ENCODE measurements around the gene SLC17A1. TPM values are rescaled to one million over a fixed set of nuclear protein-coding genes. Genes with fewer than 3 reads are reported as not detected.

SLC17A1 gene
- total RNA-seq, 2 experiments from 2014 or later = not detected

DNA sequence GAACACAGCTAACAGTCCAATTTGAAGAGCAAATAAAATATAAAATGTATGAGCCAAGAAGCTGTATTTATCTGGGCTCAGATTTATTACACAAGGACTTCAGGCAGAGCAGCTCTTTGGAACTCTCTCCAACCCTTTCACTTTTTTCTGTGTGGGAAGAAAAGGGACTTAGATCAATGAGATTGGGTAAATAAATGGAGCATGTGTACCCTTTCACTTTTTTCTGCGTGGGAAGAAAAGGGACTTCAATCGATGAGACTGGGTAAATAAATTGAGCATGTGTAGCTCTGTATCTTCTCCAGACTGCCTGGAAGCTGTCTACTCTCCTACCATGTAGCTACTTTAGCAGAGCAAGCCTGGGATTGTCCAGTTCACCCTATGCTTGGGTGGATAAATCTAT lies 31.5 kb upstream of the SLC17A1 start:
- CTCF ChIA-PET = interaction anchor here (0.7 kb wide), 1 partner anchor 141 kb away, joined by 5 read pairs; no protein-coding TSS in a partner anchor
- H3K4me3 Mint-ChIP-seq = no peak overlapping the region

DNA sequence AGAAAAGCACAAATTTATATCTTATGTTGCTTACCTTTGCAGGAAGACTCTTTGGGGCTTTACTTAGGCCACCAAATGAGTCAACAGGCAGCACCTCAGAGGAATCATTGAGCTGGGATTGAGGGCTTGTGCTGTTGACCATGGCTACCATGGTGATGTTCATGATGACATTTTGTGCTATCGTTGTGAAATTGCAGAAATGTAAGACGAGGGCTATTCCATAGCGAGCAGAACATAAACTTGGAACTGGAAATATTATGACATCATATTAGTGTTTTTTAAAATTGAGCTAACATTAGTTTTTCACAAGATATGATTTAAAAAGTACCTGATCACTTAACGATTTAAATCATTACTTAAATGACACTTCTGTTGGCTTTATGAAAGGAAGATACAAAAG lies 30.3 kb upstream of the SLC17A1 start:
- CTCF ChIA-PET = no interaction called here
- peaks cover 13% of the 10 kb centered on the region for H3K4me1 Mint-ChIP-seq (ENCODE audit: low read depth)

More for the DNA sequence above, 31.5 kb upstream of the SLC17A1 start:
- no peaks in the 10 kb centered on the region for H3K36me3 Mint-ChIP-seq (ENCODE audit: low read depth)
- no peaks in the 10 kb centered on the region for H3K9me3 Mint-ChIP-seq
- peaks cover 3% of the 10 kb centered on the region for H3K27me3 Mint-ChIP-seq (ENCODE audit: low read depth)
- DNase-seq = no peak
- H3K4me1 Mint-ChIP-seq (ENCODE audit: low read depth) = peaks cover 13% of the 10 kb centered on the region
- H3K27ac Mint-ChIP-seq = no peak overlapping the region
- intact Hi-C loops (cut with micrococcal nuclease) = no loop called here

DNA sequence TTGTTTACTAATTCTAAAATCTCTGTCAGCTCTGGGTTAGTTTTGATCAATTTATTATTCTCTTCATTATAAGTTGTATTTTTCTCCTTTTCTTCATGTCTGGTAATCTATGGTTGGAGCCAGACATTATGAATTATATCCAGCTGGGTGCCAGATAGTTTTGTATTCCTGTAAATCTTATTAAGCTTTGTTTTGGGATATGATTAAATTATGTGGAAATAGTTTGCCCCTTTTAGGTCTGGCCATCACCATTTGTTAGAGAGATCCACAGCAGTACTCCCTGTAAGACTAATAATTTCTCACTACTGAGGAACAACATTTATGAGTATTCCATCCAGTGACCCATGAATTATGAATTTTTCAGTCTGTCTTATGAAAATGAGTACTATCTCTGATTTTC lies 20.9 kb upstream of the SLC17A1 start:
- intact Hi-C loops (cut with micrococcal nuclease) = no loop called here
- CTCF ChIA-PET = no interaction called here

More for the DNA sequence above, 30.3 kb upstream of the SLC17A1 start:
- DNase-seq = no peak
- intact Hi-C loops (cut with micrococcal nuclease) = no loop called here
- no peaks in the 10 kb centered on the region for H3K9me3 Mint-ChIP-seq
- H3K27me3 Mint-ChIP-seq (ENCODE audit: low read depth) = peaks cover 3% of the 10 kb centered on the region
- no peaks in the 10 kb centered on the region for H3K36me3 Mint-ChIP-seq (ENCODE audit: low read depth)
- no peak overlapping the region for H3K4me3 Mint-ChIP-seq
- no peak overlapping the region for H3K27ac Mint-ChIP-seq

DNA sequence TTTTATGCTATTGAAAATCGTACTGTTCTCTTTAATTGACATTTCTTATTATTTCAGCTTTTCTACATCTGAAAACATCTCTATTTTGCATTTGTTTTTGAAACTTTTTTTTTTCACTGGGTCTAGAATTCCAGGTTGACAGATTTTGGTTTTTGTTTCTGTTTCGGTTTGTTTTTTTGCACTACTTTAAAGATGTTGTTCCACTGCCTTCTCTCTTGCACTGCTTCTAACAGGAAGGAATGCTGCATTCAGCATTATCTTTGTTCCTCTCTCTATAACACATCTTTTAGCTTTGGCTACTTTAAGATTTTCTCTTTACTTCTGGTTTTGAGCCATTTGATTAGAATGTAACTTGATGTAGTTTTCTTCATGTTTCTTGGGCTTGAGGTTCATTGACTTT lies 20.1 kb upstream of the SLC17A1 start:
- Mint-ChIP-seq H3K27ac (no peak overlapping the region), H3K36me3 (ENCODE audit: low read depth) (no peaks in the 10 kb centered on the region), H3K9me3 (no peaks in the 10 kb centered on the region), H3K4me3 (no peak overlapping the region), H3K4me1 (ENCODE audit: low read depth) (peaks cover 7% of the 10 kb centered on the region), H3K27me3 (ENCODE audit: low read depth) (peaks cover 8% of the 10 kb centered on the region)
- no peak for DNase-seq
- CTCF ChIA-PET = no interaction called here
- intact Hi-C loops (cut with micrococcal nuclease) = no loop called here

More for the DNA sequence above, 20.9 kb upstream of the SLC17A1 start:
- Mint-ChIP-seq H3K9me3 (no peaks in the 10 kb centered on the region), H3K27ac (no peak overlapping the region), H3K4me3 (no peak overlapping the region), H3K36me3 (ENCODE audit: low read depth) (no peaks in the 10 kb centered on the region), H3K27me3 (ENCODE audit: low read depth) (peaks cover 5% of the 10 kb centered on the region), H3K4me1 (ENCODE audit: low read depth) (peaks cover 7% of the 10 kb centered on the region)
- no peak for DNase-seq

DNA sequence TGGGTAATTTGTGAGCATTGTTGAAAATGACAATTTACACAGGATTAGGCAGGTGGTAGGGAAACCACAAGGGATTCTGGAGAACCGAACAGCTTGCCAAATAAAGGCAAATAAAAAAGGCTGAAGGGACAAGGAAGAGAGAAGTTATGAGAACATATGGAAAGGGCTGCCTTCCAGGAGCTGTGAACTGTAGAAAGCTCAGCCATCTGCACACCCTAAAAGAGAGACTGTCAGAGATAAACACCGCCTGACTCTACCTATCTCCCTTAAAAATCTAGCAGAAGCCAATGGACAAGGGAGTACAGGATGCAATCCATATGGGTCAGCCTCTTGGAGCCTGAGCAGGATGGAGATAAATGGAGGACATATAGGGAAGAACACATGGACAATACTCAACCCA lies 12.7 kb upstream of the SLC17A1 start:
- CTCF ChIA-PET = no interaction called here
- H3K36me3 Mint-ChIP-seq (ENCODE audit: low read depth) = no peaks in the 10 kb centered on the region
- H3K27ac Mint-ChIP-seq = no peak overlapping the region
- no peaks in the 10 kb centered on the region for H3K4me1 Mint-ChIP-seq (ENCODE audit: low read depth)
- H3K27me3 Mint-ChIP-seq (ENCODE audit: low read depth) = peaks cover 13% of the 10 kb centered on the region
- no peak for DNase-seq
- no peak overlapping the region for H3K4me3 Mint-ChIP-seq
- H3K9me3 Mint-ChIP-seq = no peaks in the 10 kb centered on the region
- intact Hi-C loops (cut with micrococcal nuclease) = no loop called here

DNA sequence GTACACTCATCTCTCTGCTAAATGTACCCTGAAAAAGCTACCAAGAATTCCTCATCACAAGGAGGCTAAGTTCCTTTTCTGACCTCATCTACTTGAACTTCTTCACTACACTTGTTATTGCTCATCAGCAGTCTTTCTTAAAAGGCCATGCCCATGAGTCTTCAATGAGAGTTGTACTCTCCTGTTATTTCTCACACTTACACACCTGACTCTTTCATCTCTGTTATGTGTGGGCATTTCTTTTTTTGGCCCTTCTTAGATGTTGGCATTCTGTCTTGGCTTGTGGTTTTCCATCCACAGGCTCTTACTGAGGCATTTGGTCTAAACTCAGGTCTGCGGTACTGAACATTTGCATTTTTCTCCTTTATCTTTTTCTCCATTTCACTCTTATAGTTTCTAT lies 10.7 kb upstream of the SLC17A1 start:
- Mint-ChIP-seq H3K36me3 (ENCODE audit: low read depth) (no peaks in the 10 kb centered on the region), H3K27ac (no peak overlapping the region), H3K27me3 (ENCODE audit: low read depth) (peaks cover 8% of the 10 kb centered on the region), H3K4me1 (ENCODE audit: low read depth) (no peaks in the 10 kb centered on the region), H3K4me3 (no peak overlapping the region), H3K9me3 (no peaks in the 10 kb centered on the region)
- CTCF ChIA-PET = interaction anchor here (0.7 to 1.0 kb wide), 2 partner anchors 54 to 91 kb away, joined by 3 to 5 read pairs; no protein-coding TSS in a partner anchor
- intact Hi-C loops (cut with micrococcal nuclease) = loop anchor here (1.0 kb wide), 1 partner anchor 704 kb away; no protein-coding TSS in a partner anchor
- no peak for DNase-seq

DNA sequence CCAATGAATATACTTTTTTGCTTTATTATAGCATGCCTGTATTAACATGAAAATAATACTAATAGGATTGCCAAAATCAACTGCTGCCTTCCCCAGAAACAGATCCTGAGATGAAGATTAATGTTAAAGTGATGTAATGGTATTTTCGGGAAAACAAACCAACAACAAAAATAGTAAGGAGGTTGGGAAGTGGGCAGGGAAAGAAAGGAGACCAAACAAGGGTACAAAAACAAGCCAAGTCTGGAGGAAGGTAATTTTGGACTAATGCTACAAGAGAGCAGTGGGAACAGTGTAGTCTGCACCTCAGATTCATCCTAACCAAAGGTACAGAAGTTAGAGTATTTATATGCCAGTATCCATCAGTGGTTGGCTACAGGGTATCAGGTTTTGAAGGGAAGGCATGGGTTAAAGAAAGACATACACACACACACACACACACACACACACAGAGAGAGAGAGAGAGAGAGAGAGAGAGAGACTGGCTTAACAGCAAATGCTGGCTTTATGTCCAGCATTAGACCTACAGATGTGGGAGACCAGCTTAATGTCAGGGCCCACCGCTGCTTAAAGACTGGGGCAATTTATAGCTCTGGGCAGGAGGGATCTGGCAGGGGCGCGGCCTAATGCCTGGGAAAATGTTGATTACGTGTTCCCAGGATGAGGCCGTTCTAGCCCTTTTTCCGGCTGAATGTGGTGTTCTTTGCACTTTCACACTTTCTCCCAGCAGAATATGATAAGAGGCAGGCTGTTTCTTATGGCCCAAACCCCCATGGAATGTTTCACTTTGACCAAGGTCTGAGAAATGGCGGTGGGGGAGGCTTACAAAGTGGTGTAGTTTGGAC lies 3.8 kb upstream of the SLC17A1 start:
- H3K36me3 Mint-ChIP-seq (ENCODE audit: low read depth) = no peaks in the 10 kb centered on the region
- H3K4me3 Mint-ChIP-seq = no peak overlapping the region
- peaks cover 12% of the 10 kb centered on the region for H3K27me3 Mint-ChIP-seq (ENCODE audit: low read depth)
- no peak overlapping the region for H3K27ac Mint-ChIP-seq
- H3K4me1 Mint-ChIP-seq (ENCODE audit: low read depth) = no peaks in the 10 kb centered on the region
- no peak for DNase-seq
- intact Hi-C loops (cut with micrococcal nuclease) = no loop called here
- H3K9me3 Mint-ChIP-seq = no peaks in the 10 kb centered on the region
- CTCF ChIA-PET = interaction anchor here (0.6 kb wide), 1 partner anchor 691 kb away, joined by 3 read pairs; no protein-coding TSS in a partner anchor

DNA sequence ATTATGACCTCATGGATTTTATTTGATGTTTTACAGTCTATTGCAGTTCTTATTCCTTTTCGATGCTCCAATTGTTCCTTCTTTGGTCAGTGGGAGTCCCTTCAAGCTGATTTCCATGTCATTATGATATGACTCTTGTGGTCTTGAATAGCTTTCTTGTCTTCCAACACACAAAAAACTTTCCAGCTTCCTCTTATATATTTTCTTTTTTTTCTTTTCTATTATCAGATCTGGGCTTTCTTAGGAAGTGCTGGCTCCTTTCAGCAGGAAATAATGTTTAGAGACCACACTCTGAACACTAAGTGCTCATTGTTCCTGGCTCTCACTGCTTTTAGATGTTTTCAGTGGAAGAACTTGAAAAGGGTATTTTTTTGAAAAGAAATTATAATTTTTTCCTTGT lies 3.1 kb upstream of the SLC17A1 start:
- H3K4me1 Mint-ChIP-seq (ENCODE audit: low read depth) = no peaks in the 10 kb centered on the region
- DNase-seq = no peak
- no peaks in the 10 kb centered on the region for H3K9me3 Mint-ChIP-seq
- H3K27ac Mint-ChIP-seq = no peak overlapping the region
- H3K27me3 Mint-ChIP-seq (ENCODE audit: low read depth) = peaks cover 15% of the 10 kb centered on the region
- H3K4me3 Mint-ChIP-seq = no peak overlapping the region
- CTCF ChIA-PET = interaction anchor here (0.7 kb wide), 1 partner anchor 555 kb away, joined by 4 read pairs; no protein-coding TSS in a partner anchor
- intact Hi-C loops (cut with micrococcal nuclease) = no loop called here
- no peaks in the 10 kb centered on the region for H3K36me3 Mint-ChIP-seq (ENCODE audit: low read depth)

DNA sequence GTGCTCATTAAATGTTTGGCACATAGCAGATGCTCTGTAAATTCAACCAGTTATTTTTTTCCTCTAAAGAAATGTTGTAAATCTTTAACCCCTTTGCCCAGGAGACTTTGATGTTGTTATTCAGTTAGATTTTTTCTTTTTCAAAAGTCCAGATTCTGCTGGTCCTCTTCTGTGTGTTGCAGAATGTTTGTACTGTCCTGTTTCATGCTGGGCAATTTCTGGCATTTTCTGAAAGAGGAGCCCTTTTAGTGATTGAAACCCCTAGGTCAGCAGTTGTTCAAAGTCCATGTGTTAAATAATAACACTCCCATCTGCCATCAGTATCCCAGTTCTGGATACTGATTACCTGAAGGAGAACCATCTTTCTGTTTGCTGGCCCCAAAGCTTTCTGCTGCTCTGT lies 1.3 kb upstream of the SLC17A1 start:
- no peak for DNase-seq
- H3K36me3 Mint-ChIP-seq (ENCODE audit: low read depth) = no peaks in the 10 kb centered on the region
- H3K4me1 Mint-ChIP-seq (ENCODE audit: low read depth) = peaks cover 5% of the 10 kb centered on the region
- H3K9me3 Mint-ChIP-seq = no peaks in the 10 kb centered on the region
- intact Hi-C loops (cut with micrococcal nuclease) = no loop called here
- H3K4me3 Mint-ChIP-seq = no peak overlapping the region
- H3K27me3 Mint-ChIP-seq (ENCODE audit: low read depth) = peaks cover 15% of the 10 kb centered on the region
- CTCF ChIA-PET = no interaction called here
- no peak overlapping the region for H3K27ac Mint-ChIP-seq

DNA sequence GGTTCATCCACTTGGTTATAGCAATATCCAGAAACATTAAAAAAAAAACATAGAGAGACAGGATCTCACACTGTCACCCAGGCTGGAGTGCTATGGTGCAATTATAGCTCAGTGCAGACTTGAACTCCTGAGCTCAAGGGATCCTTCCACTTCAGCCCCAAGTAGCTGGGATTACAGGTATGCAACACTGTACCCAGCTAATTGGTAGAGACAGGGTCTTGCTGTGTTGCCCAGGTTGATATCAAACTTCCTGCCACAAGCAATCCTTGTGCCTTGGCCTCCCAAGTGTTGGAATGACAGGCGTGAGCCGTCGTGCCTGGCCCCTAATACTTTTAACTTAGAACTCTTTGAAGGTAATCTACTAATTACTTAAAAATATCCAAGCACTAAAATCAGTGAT lies 818 bp upstream of the SLC17A1 start:
- Mint-ChIP-seq H3K27me3 (ENCODE audit: low read depth) (peaks cover 15% of the 10 kb centered on the region), H3K36me3 (ENCODE audit: low read depth) (no peaks in the 10 kb centered on the region), H3K9me3 (no peaks in the 10 kb centered on the region), H3K4me1 (ENCODE audit: low read depth) (peaks cover 5% of the 10 kb centered on the region), H3K27ac (no peak overlapping the region), H3K4me3 (no peak overlapping the region)
- no peak for DNase-seq
- intact Hi-C loops (cut with micrococcal nuclease) = no loop called here
- CTCF ChIA-PET = no interaction called here

DNA sequence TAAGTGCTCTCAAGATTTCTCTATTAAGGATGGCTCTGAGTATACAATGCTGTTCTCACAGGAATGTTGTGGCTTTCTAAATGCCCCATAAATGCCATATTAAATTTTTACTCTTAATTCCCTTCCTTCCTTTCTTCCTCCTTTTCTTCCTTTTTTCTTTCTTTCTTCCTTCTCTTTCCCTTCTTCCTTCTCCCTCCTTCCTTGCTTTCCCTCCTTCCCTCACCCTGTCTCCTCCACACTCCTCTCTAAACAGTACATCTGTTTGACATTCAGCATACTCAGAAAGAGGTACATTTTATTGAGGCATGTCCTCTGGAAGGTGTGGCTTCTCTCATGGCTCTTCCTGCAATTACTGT lies 433 bp upstream of the SLC17A1 start:
- Mint-ChIP-seq H3K4me3 (no peak overlapping the region), H3K27me3 (ENCODE audit: low read depth) (peaks cover 15% of the 10 kb centered on the region), H3K9me3 (no peaks in the 10 kb centered on the region), H3K36me3 (ENCODE audit: low read depth) (no peaks in the 10 kb centered on the region), H3K27ac (no peak overlapping the region), H3K4me1 (ENCODE audit: low read depth) (peaks cover 5% of the 10 kb centered on the region)
- intact Hi-C loops (cut with micrococcal nuclease) = no loop called here
- CTCF ChIA-PET = no interaction called here
- no peak for DNase-seq

DNA sequence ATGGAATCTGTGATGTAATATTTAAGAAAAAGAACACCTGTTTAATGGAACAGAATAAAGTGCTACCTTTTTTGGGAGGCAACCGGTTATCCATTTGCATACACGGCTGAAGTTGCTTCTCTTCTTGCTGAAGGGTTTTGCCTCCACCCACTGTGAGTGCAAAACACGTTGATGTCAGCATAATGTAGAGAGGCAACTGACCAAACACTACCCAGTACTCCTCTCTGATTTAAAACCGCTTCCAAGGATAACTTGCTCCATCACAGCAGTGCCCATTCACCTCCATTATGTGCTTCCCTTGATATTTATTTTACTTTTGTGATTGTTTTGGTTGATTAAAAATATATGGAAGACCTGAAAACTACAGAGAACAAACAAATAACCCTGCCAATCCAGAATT lies 1.4 kb downstream of the SLC17A1 start:
- Mint-ChIP-seq H3K4me1 (ENCODE audit: low read depth) (peaks cover 5% of the 10 kb centered on the region), H3K27ac (no peak overlapping the region), H3K4me3 (no peak overlapping the region), H3K9me3 (peaks cover 2% of the 10 kb centered on the region), H3K27me3 (ENCODE audit: low read depth) (peaks cover 17% of the 10 kb centered on the region), H3K36me3 (ENCODE audit: low read depth) (peaks cover 1% of the 10 kb centered on the region)
- CTCF ChIA-PET = no interaction called here
- intact Hi-C loops (cut with micrococcal nuclease) = no loop called here
- DNase-seq = no peak

DNA sequence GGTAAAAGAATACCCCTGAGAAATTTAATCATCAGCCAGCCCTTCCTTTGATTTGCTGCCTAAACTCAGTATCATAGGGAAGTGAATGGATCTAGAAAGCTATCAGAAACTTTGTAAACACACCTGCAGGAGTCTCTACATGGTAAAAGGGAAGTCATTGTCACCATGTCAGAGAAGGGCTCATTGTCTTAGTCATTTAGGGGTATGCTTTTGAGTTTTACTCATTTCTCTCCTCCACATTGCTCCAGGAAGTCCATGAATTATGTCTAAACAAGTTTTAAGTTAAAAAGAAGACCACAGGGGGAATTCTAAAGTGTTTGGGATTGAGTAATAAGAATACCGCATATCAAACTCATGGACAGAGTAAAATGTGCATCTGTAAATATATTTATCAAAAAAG lies 2.5 kb downstream of the SLC17A1 start:
- no peak overlapping the region for H3K4me3 Mint-ChIP-seq
- H3K9me3 Mint-ChIP-seq = peaks cover 3% of the 10 kb centered on the region
- peaks cover 5% of the 10 kb centered on the region for H3K4me1 Mint-ChIP-seq (ENCODE audit: low read depth)
- H3K27ac Mint-ChIP-seq = no peak overlapping the region
- H3K27me3 Mint-ChIP-seq (ENCODE audit: low read depth) = peaks cover 18% of the 10 kb centered on the region
- H3K36me3 Mint-ChIP-seq (ENCODE audit: low read depth) = peaks cover 2% of the 10 kb centered on the region
- CTCF ChIA-PET = no interaction called here
- intact Hi-C loops (cut with micrococcal nuclease) = no loop called here
- no peak for DNase-seq

Data from activated naive CD4-positive, alpha-beta T cell treated with anti-CD3 and anti-CD28 coated beads for 36 hours (primary cell).